ENCODE data around the gene RELN. TPM values are rescaled to one million over a fixed set of nuclear protein-coding genes. Genes with fewer than 3 reads are reported as not detected.

RELN gene
- total RNA-seq, 1 donor: under 0.01 TPM

- DNase-seq (ENCODE audit: low read depth): no peak
- no peak overlapping the region for H3K4me3 ChIP-seq (ENCODE audit: low read depth, low read length)
- TF ChIP-seq, protein P1, sequence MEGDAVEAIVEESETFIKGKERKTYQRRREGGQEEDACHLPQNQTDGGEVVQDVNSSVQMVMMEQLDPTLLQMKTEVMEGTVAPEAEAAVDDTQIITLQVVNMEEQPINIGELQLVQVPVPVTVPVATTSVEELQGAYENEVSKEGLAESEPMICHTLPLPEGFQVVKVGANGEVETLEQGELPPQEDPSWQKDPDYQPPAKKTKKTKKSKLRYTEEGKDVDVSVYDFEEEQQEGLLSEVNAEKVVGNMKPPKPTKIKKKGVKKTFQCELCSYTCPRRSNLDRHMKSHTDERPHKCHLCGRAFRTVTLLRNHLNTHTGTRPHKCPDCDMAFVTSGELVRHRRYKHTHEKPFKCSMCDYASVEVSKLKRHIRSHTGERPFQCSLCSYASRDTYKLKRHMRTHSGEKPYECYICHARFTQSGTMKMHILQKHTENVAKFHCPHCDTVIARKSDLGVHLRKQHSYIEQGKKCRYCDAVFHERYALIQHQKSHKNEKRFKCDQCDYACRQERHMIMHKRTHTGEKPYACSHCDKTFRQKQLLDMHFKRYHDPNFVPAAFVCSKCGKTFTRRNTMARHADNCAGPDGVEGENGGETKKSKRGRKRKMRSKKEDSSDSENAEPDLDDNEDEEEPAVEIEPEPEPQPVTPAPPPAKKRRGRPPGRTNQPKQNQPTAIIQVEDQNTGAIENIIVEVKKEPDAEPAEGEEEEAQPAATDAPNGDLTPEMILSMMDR (IDR thresholded peaks at IDR 0.05; ENCODE audit: insufficient read depth, low read depth, low read length): no peak
Measured at GRCh38 chr7:104029765-104030164, 40.3 kb upstream of the RELN start.

DNA sequence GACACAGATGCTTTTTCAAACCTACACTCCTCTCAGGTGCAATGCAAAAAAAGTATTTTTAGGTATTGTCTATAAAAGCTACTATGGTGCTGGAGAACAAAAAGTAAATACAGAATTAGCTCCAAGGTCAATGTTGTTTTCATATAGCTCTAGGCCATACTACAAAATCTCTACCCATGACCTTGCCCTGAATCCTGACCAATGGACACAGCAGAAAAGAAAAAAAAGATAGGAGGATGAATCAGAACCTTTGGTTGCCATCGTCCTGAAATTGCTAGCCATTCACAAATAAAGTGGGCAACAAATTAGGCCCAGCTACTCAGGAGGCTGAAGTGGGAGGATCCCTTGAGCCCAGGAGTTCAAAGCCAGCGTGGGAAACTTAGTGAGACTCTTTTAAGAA lies 35.2 kb upstream of the RELN start:
- TF ChIP-seq, protein P1 (IDR thresholded peaks at IDR 0.05; ENCODE audit: insufficient read depth, low read depth, low read length): no peak
- H3K4me3 ChIP-seq (ENCODE audit: low read depth, low read length): no peak overlapping the region
- DNase-seq (ENCODE audit: low read depth): no peak

- DNase-seq (ENCODE audit: low read depth): no peak
- TF ChIP-seq, protein P1 (IDR thresholded peaks at IDR 0.05; ENCODE audit: insufficient read depth, low read depth, low read length): no peak
- H3K4me3 ChIP-seq (ENCODE audit: low read depth, low read length): no peak overlapping the region
Measured at GRCh38 chr7:104023100-104023499, 33.6 kb upstream of the RELN start.

- H3K4me3 ChIP-seq (ENCODE audit: low read depth, low read length): no peak overlapping the region
- TF ChIP-seq, protein P1 (IDR thresholded peaks at IDR 0.05; ENCODE audit: insufficient read depth, low read depth, low read length): no peak
- DNase-seq (ENCODE audit: low read depth): no peak
Measured at GRCh38 chr7:104018425-104018824, 29.0 kb upstream of the RELN start.

DNA sequence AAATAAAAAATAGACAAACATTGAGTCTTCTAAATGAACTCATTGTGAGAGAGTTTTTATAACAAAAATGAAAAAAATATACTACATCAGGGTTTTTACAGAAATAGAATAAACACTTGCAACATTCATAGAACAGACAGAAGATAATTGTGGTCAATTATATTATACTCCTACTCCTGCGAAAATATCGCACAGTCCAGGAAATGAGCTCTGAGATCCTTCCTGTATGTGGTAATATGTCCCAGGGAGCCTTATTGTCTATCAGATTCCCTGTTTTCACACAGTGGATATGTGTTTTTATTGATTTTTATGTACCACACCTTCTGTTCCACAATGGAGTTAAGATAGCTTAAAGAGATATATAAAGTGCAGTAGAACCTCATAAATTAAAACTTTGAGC lies 27.5 kb upstream of the RELN start:
- TF ChIP-seq, protein P1 (IDR thresholded peaks at IDR 0.05; ENCODE audit: insufficient read depth, low read depth, low read length): no peak
- no peak overlapping the region for H3K4me3 ChIP-seq (ENCODE audit: low read depth, low read length)
- DNase-seq (ENCODE audit: low read depth): no peak

DNA sequence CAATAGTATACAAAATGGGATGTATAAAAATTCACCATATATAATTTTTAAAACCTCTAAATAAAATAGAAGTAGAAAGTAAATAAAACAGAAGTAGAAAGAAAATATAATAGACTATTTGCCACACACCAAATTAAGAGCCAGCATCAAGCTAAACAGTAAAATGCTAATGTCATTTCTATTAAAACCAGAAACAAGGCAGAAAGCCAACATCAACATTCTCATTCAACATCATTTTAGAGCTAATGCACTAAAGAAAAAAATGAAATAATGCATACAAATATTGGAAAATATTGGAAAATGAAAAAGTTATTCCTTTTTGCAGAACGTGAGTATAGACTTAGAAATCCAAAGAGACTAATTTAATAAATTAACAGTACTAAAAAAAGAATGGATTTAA lies 23.4 kb upstream of the RELN start:
- TF ChIP-seq, protein P1 (IDR thresholded peaks at IDR 0.05; ENCODE audit: insufficient read depth, low read depth, low read length): no peak
- no peak for DNase-seq (ENCODE audit: low read depth)
- no peak overlapping the region for H3K4me3 ChIP-seq (ENCODE audit: low read depth, low read length)

GRCh38 chr7:104011829-104012228 lies 22.4 kb upstream of the RELN start:
- no peak overlapping the region for H3K4me3 ChIP-seq (ENCODE audit: low read depth, low read length)
- TF ChIP-seq, protein P1 (IDR thresholded peaks at IDR 0.05; ENCODE audit: insufficient read depth, low read depth, low read length): no peak
- no peak for DNase-seq (ENCODE audit: low read depth)

Data from fibroblast of villous mesenchyme (primary cell).